ENCODE results near the gene MYH9.
"Not testable (repeated sequence)": the region's sequence is repeated elsewhere in the genome, so short reads cannot be mapped to it uniquely, and the experiment has no call there.

MYH9 gene

DNA sequence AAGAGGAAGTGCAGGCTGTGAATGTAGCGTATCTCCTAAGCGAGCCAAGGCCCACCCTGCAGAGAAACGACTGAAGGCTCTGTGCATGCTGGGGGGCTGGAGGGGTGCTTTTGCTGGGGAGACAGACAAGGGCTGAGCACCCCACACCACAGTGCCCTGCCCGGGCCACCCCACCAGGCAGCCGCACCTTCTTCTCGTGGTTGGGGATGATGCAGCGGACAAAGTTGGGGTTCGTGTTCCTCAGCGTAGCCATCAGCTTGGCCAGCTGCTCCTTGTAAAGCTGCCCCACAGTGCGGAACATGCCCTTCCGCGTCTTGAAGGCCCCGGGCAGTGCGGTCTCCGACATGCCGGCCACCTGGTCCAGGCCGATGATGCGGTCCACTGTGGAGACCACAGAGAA, 81.5 kb downstream of the MYH9 start:
- no peak for DNase-seq

DNA sequence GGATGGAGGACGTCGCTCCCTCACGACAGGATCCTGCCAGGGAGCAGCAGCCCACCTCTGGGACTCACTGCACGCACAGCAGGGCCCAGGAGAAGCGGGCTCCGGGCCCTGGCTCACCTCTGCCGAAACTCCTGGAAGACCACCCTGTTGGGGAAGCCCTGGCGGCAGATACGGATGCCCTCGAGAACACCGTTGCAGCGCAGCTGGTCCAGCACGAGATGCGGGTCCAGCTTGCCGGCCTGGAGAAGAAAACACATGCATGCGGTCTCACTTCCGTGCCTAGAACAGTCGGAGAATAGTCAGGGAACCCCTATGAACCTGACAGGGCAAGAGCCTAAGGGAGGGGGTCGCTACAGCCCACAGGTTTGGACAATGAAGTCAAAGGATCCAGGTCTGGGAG, 82.0 kb downstream of the MYH9 start:
- no peak for DNase-seq

DNA sequence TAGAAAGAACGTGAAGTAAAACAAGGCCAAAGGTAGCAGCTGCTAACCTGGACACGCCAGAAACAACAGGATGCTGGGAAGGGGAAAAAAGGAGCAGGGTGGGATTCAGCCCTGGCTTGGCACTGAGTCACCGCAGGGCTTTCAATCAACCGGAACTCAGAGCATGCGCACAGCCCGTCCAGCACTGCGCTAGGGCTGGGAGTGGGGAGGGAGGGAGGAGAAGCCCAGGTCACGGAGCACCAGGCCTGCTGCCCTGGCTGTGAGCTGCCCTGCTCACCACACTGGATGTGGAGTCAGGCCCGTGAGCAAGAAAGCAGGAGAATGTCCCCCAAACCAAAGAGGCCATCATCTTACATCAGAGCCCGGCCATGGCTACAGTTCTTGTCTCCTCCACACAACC, 83.3 kb downstream of the MYH9 start:
- DNase-seq, result no peak

DNA sequence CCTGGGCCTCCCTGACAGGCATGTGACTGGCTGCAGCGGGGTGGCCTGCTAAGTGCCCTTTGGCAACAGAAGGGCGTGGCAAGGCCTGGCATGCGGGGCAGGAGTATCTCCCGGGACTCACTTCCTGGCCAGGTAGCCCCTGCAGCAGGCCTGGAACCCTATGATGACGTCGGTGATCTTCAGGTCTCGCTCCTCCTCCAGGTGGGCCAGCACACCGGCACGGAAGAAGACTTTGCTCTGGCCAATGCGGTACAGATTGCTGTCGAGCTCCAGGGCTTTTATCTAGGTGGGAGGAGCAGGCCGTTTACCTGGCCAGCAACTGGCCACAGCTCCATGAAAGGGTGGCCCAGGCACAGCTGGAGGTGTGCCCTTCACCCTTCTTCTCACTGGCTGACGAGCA, 83.9 kb downstream of the MYH9 start:
- no peak for DNase-seq

DNA sequence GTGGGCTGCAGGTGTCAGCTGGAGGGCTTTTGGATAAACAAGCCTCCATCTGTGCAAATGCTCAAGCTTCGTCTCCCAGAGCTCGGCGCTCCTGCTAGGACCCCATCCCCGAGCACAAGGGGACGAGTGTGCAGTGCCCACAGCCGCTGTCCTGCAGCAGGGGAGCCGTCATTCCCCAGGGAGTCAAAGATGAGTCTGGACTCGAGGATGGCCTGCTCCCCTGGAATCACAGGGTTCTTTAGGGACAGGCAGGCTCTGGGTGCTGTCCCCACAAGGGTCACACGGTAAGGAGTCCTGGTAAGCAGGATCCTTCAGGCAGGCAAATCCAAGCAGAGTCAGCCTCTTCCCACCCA, 84.7 kb downstream of the MYH9 start:
- no peak for DNase-seq

DNA sequence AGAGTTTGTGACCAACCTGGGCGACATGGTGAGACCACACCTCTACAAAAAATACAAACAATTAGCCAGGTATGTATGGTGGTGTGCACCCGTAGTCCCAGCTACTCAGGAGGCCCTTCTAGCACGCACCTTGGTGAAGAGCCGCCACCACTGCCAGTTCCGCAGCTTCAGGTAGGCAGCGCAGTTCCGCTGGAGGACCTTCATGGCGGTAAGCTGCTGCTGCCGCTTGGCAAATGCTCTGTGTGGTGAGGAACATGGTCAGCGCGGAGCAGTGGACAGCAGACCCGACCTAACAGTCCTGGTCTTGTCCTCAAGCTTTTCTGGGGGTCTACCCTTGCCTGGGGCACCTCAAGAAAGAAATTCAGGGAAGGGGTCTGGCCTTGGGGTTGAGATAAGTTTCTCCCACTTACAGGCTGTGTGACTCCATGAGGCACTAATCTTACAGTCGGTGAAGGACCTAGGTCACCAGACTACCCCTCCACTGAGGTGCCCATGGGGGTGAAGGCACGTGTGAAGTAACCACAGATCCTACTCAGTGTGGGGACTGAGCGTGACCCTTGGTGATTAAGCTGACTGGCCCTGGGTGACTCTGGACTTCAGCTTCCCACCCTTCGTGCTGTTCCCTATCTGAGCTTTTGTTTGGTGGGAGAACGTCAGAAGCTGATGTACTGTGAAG, 85.2 kb downstream of the MYH9 start:
- no peak for DNase-seq

DNA sequence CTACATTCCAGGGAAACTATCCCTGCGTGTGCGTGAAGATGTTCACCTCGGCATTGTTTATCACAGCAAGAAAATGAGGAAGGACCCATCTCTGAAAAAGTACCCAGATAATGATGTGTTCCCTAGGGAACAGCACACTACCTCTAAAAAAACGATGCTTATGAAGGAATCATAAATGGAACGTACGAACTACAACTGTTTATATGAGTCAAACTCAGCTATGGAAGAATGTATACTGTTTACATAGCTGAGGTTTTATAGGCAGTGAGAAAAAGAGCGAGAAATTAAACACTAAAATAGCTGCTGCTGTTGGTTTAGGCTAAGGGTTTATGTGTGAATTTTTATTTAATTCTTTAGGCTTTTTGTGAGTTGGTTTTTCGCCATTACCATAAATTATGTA, 85.9 kb downstream of the MYH9 start:
- DNase-seq, result no peak

DNA sequence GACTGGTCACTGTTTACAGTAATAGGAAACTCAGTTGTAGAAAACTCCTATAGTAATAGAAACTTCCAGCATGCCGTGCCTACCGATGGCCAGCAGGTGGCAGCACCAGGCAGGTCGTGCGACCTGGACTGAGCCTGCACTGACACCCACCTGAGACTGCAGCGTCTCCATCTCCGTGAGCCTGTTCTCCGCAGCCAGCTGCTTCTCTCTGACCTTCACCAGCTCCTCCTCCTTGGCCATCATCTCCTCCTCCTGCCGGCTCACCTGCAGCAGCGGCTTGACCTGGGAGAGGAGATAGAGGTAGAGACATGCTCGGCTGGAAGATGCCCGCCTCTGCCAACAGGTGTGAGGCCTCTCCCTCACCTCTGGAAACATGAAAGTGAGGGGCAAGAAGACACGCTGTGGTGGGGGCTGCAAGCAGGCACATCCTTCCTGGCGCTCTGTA, 86.4 kb downstream of the MYH9 start:
- no peak for DNase-seq

DNA sequence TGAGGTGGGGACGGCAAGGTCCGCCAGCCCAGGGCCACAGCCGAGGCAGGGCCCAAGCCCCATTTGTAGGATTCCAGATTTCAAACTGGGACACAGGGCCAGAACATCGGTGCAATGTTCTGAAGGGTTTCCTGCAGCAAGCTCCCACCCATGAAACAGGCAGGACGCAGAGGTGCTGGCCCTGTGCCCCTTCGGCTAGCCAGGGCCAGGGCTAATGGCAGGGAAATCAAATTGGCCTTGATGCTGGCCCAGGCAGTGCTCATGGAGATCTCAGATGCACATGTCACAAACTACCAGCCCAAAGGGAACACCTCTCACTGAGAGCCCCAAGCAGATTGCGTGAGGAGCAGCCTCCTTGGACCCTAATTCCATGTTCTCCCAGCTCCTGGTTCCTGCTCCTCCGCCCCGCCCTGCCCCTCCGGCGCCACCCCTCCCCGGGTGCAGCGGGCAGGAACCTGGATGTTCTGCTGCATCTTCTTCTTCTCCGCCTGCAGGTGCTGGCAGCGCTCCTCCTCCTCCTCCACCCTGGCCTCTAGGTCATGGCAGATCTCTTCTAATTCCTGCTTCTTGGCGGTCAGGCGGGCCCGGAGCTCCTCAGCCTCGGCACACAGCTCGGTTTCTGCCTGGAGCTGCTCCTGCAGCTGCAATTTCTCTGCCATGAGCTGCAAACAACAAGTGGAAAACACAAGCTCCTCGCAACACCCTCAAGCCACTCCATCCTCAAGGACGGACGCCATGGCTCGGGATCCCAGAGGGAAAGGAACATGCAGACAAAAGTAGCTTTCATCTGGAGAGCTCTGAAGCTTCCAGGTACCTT, 87.2 kb downstream of the MYH9 start:
- no peak for DNase-seq

DNA sequence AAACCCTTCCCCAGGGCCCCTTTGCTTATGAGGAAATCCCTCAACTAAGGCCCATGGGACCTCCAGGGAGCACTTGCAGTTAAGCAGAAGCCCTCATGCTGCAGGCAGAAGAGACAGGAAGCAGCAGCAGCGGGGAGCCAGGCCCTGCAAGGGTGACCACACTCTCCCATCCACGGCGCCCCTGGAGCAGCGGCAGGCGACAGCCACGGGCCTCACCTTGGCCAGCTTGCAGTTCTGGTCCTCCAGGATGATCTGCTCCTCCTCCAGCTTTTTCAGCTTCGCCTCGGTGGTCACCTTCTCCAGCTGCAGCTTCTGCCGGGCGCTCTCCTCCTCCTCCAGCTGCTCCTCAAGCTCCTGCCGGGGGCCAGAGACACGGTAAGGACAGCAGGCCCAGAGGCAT, 87.9 kb downstream of the MYH9 start:
- DNase-seq, result no peak

DNA sequence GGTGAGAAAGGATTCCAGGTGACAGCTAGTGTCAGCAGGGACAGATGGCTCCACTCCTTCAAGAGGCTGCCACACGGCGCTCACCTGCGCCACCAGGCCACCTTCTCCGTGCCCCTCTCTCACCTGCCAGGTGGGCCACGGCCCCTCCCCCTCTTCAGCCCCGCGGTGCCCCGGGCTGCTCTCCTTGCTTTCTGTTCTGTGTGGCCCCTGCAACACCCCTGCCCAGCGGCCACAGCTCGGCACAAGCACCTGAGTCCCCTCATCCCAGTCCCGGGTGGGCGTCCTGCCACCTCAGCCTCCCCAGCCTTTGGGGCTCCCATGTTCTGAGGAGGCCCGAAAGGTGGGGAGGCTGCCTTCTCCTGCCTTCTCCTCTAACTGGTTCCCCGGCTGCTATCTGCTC, 88.5 kb downstream of the MYH9 start:
- DNase-seq, result no peak

DNA sequence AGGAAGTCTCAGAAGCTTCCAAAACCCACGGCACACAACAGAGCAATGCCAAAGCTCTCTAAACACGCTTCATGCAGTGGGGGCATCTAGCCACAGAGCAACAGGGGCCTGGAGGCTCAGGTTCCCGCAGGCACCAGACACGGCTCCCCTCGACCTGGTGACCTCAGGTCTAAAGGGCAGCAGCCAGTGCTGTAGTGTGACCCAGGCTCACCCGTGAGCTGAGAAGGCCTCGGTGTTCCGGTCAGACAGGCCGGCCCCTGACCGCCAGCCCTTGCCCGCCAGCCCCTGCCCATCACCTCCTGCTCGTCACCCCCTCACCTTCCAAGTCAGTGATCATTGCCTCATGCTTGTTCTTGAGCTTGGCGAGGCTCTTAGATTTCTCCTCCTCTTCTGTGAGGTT, 89.2 kb downstream of the MYH9 start:
- no peak for DNase-seq

DNA sequence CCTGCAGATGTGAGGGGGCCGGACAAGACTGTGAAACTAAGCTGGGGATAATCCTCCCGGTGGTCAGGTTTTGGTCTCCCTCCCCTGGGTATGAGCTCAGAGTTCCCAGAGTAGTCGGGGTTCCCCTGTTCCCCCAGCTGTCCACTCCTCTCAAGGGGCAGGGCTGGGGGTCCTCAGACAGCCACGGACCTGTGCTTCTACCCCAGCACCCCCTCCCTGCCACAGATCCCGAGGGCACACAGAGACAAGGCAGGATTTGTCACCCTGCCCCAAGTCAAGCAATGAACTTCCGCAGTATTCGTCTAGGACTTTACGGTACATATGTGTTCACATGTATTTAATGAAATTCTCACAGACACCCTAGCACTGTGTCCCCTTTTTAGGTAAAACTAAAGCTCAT, 89.6 kb downstream of the MYH9 start:
- no peak for DNase-seq

DNA sequence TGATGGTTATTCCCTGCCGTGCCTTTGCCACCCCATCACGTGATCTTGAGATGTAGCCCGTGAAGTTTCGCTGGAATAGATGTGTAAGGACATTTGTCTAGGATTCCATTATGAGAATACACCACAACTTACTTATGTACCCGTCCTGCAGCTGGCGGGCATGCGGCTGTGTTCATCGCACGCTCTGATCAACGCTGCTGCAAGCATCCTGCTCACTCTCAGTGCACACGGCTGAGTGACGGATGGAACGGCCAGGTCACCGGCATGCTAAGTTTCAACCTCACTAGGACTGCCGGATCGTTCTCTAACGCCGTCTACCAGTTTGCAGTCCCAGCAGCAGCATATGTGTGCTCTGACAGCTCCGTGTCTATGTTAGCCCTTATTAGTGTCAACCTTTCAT, 90.2 kb downstream of the MYH9 start:
- DNase-seq, result no peak

DNA sequence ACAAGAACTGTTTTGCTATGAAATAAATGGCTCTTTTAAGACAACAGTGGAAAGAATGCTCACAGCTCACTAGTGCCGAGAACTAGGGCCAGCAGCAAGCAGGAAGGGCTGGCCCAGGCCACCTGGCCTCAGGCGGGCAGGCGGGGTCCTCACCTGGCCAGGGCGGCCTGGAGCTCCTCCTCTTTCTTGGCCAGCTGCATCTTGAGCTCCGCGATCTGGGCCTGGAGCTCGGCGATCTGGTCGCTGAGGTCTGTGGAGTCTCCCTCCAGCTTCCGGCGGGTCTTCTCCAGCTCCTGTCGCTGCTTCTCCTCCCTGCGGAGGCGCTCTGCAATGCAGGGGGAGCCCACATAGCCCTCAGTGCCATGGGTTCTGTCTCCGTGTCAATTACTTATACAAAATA, 91.1 kb downstream of the MYH9 start:
- no peak for DNase-seq

DNA sequence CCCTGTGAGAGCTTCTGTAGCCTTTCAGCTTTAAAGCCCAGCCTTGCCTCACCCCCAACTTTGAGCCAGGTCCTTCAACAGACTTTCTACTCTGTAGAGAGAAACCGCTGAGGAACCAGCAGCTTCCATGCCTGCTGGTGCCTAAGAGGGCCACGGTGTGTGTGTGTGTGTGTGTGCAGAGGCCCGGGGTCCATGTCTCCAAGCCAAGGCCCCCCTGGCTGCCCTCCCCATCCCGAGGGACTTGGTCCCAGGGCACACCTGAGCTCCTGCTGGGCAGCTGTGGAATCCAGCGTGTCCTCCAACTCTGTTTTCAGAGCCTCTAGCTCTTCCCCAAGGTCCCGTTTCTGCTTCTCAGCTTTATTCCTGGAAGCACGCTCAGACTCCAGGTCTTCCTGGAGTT, 92.5 kb downstream of the MYH9 start:
- DNase-seq, result no peak

DNA sequence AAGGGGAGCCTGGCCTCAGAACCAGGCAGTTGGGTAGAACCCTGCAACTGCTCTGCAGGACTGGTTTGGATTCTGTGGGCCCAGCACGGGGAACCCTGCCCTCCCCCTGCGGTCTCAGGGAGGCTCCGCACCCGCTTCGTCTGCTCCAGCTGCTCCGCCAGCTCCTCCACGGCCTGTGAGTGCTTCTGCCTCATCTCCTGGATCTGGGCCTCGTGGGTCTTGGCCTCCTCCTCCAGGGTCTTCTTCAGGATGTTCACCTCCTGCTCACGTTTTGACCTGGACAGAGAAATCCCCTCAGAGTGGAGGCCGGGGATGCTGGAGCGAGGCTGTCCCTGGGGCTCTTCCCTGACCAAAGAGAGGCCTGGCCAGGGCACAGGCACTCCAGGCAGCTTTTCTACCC, 93.0 kb downstream of the MYH9 start:
- DNase-seq, result no peak

DNA sequence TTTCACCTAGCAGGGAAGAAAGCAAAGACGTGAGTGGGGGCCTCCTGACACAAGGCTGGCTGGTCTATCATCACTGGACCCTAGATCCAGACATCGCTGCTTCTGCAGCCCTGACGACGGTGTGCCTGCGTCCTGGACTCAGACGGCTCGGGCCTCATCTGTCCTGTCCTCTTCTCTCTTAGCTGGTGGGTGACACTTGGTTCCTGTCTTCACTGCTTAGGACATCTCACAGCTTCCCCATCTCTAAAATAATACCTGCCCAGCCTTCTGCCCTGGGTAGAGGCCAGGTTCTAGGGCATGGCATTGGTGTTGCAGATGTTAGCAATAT, 93.5 kb downstream of the MYH9 start:
- DNase-seq, result no peak

DNA sequence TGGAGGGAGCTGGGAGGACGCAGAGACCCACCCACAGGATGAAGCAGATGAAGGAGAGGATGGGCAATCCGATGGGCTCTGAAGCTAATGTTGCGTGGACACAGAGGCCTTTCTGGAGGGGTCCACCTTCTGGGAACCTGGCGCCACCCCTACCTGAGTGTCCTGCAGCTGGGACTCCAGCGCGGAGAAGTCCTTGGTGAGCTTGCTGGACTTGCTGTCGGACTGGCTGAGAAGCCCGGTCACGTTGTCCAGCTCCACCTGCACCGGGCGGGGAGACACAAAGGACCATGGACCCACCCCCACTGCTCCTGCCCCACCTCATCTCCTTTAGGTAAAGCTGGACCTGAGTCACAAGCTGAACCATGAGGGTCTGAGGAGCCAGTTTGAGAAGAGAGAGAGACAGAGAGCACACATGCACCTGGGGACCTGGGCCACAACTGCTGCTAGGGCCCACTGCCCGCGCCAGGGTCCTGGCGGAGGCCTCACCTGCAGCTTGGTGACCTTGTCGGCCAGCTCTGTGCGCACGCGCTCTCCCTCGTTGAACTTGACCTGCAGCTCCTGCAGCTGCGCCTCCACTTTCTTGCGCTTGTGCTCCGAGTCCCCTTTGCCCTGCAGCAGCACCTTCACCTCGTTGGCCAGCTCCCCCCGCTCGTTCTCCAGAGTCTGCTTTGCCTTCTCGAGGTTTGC, 94.0 kb downstream of the MYH9 start:
- DNase-seq, result no peak

DNA sequence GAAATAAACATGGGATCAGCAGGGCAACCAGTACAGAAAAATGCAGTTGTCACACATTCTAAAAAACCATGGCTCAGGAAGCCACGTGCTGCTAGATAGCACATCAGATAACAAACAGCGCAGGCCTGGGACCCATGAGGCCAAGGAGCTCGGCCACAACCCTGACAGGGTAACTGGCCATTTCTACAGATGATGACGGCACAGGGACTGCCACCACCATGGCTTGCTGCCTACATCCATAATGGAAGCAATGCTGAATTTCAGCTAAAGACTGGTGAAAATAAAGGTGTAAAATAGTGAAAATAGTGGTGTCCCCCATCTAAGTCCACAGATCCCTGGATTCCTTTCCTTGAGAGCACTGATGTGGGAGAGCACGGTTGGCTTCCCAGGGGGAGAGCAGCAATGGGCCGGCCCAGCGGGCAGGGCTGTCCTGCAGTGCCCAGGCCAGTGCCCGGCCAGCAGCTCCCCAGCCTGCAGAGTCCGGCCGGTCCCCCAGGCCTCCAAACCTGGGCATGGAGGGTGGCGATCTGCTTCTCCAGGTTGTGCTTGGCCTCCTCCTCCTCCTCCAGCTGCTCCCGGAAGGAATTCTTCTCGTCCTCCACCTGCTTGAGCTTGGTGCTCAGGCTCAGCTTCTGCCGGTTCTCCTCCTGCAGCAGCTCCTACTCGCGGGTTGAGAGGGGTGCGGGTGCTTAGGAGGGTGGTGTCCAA, 94.8 kb downstream of the MYH9 start:
- no peak for DNase-seq

DNA sequence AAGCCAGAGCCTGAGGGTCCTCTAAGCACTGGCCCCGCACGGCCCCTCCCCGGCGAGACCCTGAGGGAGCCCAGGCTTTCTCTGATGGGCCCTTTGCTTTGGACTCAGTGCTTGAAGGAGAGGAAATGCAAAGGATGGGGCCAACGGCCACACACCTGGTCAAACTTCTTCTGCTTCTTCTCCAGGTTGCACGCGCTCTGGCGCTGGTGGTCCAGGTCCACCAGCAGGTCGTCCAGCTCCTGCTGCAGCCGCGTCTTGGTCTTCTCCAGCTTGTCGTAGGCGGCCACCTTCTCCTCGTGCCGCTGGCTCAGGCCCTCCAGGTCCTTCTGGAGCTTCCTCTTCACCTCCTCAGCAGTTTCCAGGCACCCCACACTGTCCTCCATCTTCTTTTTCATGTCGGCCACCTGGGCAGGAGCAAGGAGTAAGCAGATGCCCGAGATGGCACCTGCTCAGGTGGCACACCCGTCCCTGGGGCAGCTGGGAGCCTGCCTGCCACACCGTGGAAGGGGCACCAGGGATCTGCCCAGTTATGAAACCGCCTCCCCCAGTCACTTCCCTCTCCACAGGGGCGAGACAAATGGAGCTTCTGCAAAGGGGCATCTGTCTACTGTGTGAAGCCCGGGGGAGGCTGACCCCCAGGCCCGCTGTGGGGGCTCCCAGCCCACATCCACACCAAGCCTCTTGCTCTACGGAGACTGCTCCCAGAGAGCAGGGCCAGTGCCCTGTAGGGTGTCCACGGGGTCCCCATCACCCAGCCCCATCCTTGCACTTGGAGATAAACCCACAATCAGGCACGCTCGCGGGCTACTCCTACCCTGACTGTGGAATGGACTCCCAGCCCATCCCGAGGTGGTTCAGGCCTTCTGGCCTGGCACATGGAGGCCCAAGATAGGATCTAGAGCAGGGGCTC, 95.7 kb downstream of the MYH9 start:
- DNase-seq, result no peak

DNA sequence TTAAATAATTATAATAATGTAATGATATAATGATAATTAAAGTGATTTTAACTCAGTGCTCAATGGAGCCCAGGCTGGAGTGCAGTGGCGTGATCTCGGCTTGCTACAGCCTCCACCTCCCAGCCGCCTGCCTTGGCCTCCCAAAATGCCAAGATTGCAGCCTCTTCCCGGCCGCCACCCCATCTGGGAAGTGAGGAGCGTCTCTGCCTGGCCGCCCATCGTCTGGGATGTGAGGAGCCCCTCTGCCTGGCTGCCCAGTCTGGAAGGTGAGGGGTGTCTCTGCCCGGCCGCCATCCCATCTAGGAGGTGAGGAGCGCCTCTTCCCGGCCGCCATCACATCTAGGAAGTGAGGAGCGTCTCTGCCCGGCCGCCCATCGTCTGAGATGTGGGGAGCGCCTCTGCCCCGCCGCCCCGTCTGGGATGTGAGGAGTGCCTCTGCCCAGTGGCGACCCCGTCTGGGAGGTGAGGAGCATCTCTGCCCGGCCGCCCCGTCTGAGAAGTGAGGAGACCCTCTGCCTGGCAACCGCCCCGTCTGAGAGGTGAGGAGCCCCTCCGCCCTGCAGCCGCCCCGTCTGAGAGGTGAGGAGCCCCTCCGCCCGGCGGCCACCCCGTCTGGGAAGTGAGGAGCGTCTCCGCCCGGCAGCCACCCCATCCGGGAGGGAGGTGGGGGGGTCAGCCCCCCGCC, 97.2 kb downstream of the MYH9 start:
- not testable (repeated sequence) for DNase-seq
